ENCODE measurements around the gene DNAJC2. TPM values are rescaled to one million over a fixed set of nuclear protein-coding genes. Genes with fewer than 3 reads are reported as not detected.
A peak's percentile ranks its signal among the peaks of the same experiment; 100 is the strongest.

The DNAJC2 gene
- polyA plus RNA-seq, 4 donors, result 22.2 to 36.3 (median 31.2) TPM

GRCh38 chr7:103348452-103348851, 3.9 kb upstream of the DNAJC2 start:
- H3K27me3 ChIP-seq (ENCODE audit: control insufficient read depth in 3 of 3, insufficient read depth in 3 of 3, low read length in 3 of 3), result no peaks in the 10 kb centered on the region
- peaks cover 3 to 9% (median 4%) of the 10 kb centered on the region in 3 donors for H3K36me3 ChIP-seq (ENCODE audit: control insufficient read depth in 3 of 3, insufficient read depth in 2 of 3, low read depth in 1 of 3, low read length in 3 of 3)
- DNase-seq (no peak), FAIRE-seq (no peak)
- no peak overlapping the region for H3K27ac ChIP-seq (ENCODE audit: low read depth in 1 of 3, low read length in 2 of 3)
- peak overlapping the region; percentile 4 to 87 (median 80) for H3K4me3 ChIP-seq (ENCODE audit: low read depth in 1 of 3, low read length in 3 of 3)
- H3K4me1 ChIP-seq (ENCODE audit: control insufficient read depth in 3 of 3, insufficient read depth in 2 of 3, low read depth in 1 of 3, low read length in 2 of 3), result peaks cover 2 to 4% (median 2%) of the 10 kb centered on the region in 3 donors
- 5 to 10% (median 8%) methylated on average over 13 of the region's 13 CpGs for WGBS, 3 donors
- H3K9me3 ChIP-seq (ENCODE audit: control insufficient read depth in 2 of 2, insufficient read depth in 1 of 2, low read depth in 1 of 2, low read length in 1 of 2), result no peaks in the 10 kb centered on the region

DNA sequence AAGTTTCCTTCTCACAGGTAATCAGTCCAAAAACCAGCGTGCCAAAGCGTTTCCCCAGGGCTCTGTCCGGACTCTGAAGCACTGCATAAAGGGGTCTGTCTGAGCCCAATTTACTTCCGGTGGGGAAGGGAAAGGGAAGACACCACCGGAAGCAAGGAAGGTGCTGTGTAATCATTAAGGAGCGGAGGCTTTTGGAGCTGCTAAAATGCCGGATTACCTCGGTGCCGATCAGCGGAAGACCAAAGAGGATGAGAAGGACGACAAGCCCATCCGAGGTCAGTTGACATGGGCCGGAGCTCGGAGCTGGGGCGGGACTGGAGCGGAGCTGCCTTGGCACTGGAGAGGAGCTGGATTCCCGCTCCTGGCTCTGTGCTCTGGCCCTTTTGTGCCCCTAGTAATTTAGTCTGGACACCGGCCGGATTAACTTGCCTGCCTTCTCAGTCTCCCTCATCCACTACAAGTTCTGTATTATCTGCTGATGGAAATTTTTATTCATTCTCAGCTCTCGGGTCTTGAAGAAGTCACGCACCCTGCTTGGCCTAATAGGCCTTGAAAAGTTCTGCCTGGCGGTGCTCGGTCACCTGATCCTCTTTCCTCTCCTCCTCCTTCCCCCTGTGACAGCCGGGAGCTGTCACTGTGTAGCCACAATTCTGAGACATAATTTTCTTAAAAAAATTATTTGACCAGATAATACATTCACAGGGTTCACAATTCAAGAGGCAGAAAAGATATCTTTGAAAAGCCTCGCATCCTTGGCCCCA, 3.1 kb upstream of the DNAJC2 start, which contains the start of gene PSMC2:
Gene PSMC2, plus strand, starts transcription at position 137 of the 761 bp plus-strand sequence. Its CDS starts 69 bp downstream, at position 206.
- DNase-seq, result peak; percentile 84 to 96
- peak within 1 kb of the TSS; percentile 71 to 87 (median 87) for H3K27ac ChIP-seq (ENCODE audit: low read depth in 1 of 3, low read length in 2 of 3)
- peaks cover 2 to 5% (median 4%) of the 10 kb centered on the region in 3 donors for H3K4me1 ChIP-seq (ENCODE audit: control insufficient read depth in 3 of 3, insufficient read depth in 2 of 3, low read depth in 1 of 3, low read length in 2 of 3)
- H3K9me3 ChIP-seq (ENCODE audit: control insufficient read depth in 2 of 2, insufficient read depth in 1 of 2, low read depth in 1 of 2, low read length in 1 of 2), result no peaks in the 10 kb centered on the region
- H3K4me3 ChIP-seq (ENCODE audit: low read depth in 1 of 3, low read length in 3 of 3), result peak within 1 kb of the TSS; percentile 80 to 90 (median 87)
- FAIRE-seq, result no peak
- H3K27me3 ChIP-seq (ENCODE audit: control insufficient read depth in 3 of 3, insufficient read depth in 3 of 3, low read length in 3 of 3), result no peaks in the 10 kb centered on the region
- WGBS, 3 donors, result 0 to 1% (median 1%) methylated on average over 25 of the region's 25 CpGs
- peaks cover 3 to 4% (median 4%) of the 10 kb centered on the region in 3 donors for H3K36me3 ChIP-seq (ENCODE audit: control insufficient read depth in 3 of 3, insufficient read depth in 2 of 3, low read depth in 1 of 3, low read length in 3 of 3)

- 87 to 90% (median 90%) methylated on average over 5 of the region's 5 CpGs for WGBS, 3 donors
- FAIRE-seq (no peak), DNase-seq (no peak)
- H3K4me1 ChIP-seq (ENCODE audit: control insufficient read depth in 3 of 3, insufficient read depth in 2 of 3, low read depth in 1 of 3, low read length in 2 of 3), result peaks cover 2 to 5% (median 2%) of the 10 kb centered on the region in 3 donors
- H3K27me3 ChIP-seq (ENCODE audit: control insufficient read depth in 3 of 3, insufficient read depth in 3 of 3, low read length in 3 of 3), result no peaks in the 10 kb centered on the region
- no peaks in the 10 kb centered on the region for H3K9me3 ChIP-seq (ENCODE audit: control insufficient read depth in 2 of 2, insufficient read depth in 1 of 2, low read depth in 1 of 2, low read length in 1 of 2)
- peaks cover 0 to 1% (median under 1%) of the 10 kb centered on the region in 3 donors for H3K36me3 ChIP-seq (ENCODE audit: control insufficient read depth in 3 of 3, insufficient read depth in 2 of 3, low read depth in 1 of 3, low read length in 3 of 3)
- H3K4me3 ChIP-seq (ENCODE audit: low read depth in 1 of 3, low read length in 3 of 3), result no peak overlapping the region
- H3K27ac ChIP-seq (ENCODE audit: low read depth in 1 of 3, low read length in 2 of 3), result no peak overlapping the region
These were observed 1.8 kb upstream of the DNAJC2 start for GRCh38 chr7:103346396-103346795.

- Histone ChIP-seq H3K27me3 (ENCODE audit: control insufficient read depth in 3 of 3, insufficient read depth in 3 of 3, low read length in 3 of 3) (no peaks in the 10 kb centered on the region), H3K27ac (ENCODE audit: low read depth in 1 of 3, low read length in 2 of 3) (peak overlapping the region; percentile 91 to 92 (median 91)), H3K4me1 (ENCODE audit: control insufficient read depth in 3 of 3, insufficient read depth in 2 of 3, low read depth in 1 of 3, low read length in 2 of 3) (peaks cover 2 to 5% (median 5%) of the 10 kb centered on the region in 3 donors), H3K36me3 (ENCODE audit: control insufficient read depth in 3 of 3, insufficient read depth in 2 of 3, low read depth in 1 of 3, low read length in 3 of 3) (peaks cover 0 to 9% (median 0%) of the 10 kb centered on the region in 3 donors), H3K4me3 (ENCODE audit: low read depth in 1 of 3, low read length in 3 of 3) (peak overlapping the region; percentile 79 to 100 (median 93)), H3K9me3 (ENCODE audit: control insufficient read depth in 2 of 2, insufficient read depth in 1 of 2, low read depth in 1 of 2, low read length in 1 of 2) (no peaks in the 10 kb centered on the region)
- DNase-seq, result peak; percentile 65 to 84
- FAIRE-seq, result no peak
- WGBS, 3 donors, result 0 to 1% (median 0%) methylated on average over 26 of the region's 26 CpGs
These were observed 662 bp downstream of the DNAJC2 start for GRCh38 chr7:103343758-103344452.

DNA sequence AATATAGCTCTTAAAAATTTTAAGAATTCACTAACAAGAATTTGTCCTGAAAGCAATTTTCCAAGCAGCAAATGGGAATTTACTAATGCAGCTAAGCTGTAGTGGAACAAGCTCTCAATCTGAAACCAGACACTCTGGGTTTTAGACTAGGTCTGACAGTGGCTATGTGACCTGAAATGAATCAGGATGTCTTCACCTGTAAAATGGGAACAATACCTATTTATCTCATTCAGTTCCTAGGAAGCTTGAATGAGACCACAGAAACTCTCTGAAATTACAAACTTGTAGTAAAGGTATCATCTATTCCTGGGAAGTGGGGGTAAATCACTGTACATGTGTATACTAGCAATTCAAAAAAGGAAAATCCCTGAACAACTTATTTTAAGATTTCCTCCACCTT, 1.2 kb downstream of the DNAJC2 start:
- no peaks in the 10 kb centered on the region for H3K27me3 ChIP-seq (ENCODE audit: control insufficient read depth in 3 of 3, insufficient read depth in 3 of 3, low read length in 3 of 3)
- no peak for FAIRE-seq
- H3K4me3 ChIP-seq (ENCODE audit: low read depth in 1 of 3, low read length in 3 of 3), result peak overlapping the region in 2 of 3 donors; percentile 93 to 100
- DNase-seq, result no peak
- no peaks in the 10 kb centered on the region for H3K9me3 ChIP-seq (ENCODE audit: control insufficient read depth in 2 of 2, insufficient read depth in 1 of 2, low read depth in 1 of 2, low read length in 1 of 2)
- peak overlapping the region in 1 of 3 donors; percentile 92 for H3K27ac ChIP-seq (ENCODE audit: low read depth in 1 of 3, low read length in 2 of 3)
- peaks cover 0 to 9% (median 0%) of the 10 kb centered on the region in 3 donors for H3K36me3 ChIP-seq (ENCODE audit: control insufficient read depth in 3 of 3, insufficient read depth in 2 of 3, low read depth in 1 of 3, low read length in 3 of 3)
- peaks cover 2 to 5% (median 3%) of the 10 kb centered on the region in 3 donors for H3K4me1 ChIP-seq (ENCODE audit: control insufficient read depth in 3 of 3, insufficient read depth in 2 of 3, low read depth in 1 of 3, low read length in 2 of 3)

DNA sequence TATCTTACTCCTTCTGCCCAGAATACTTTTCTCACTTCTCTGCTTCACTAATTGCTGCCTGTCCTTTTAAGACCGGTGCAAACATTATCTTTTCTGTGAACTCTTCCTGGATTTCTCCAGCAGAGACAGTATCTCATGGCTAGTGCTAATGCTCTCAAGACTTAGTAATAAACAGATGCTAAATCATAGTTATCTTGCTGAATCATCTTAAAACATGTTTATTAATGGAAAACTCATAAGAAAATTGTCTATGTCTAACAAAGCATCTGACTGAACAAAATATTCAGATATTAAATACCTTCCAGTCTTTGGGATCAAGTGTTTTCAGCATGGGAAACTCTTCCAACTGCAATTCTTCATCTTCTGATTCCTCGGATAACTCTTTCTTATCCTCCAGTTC, 3.1 kb downstream of the DNAJC2 start:
- Histone ChIP-seq H3K36me3 (ENCODE audit: control insufficient read depth in 3 of 3, insufficient read depth in 2 of 3, low read depth in 1 of 3, low read length in 3 of 3) (peaks cover 5 to 13% (median 7%) of the 10 kb centered on the region in 3 donors), H3K4me1 (ENCODE audit: control insufficient read depth in 3 of 3, insufficient read depth in 2 of 3, low read depth in 1 of 3, low read length in 2 of 3) (peaks cover 0 to 5% (median 3%) of the 10 kb centered on the region in 3 donors), H3K4me3 (ENCODE audit: low read depth in 1 of 3, low read length in 3 of 3) (no peak overlapping the region), H3K27me3 (ENCODE audit: control insufficient read depth in 3 of 3, insufficient read depth in 3 of 3, low read length in 3 of 3) (no peaks in the 10 kb centered on the region), H3K27ac (ENCODE audit: low read depth in 1 of 3, low read length in 2 of 3) (no peak overlapping the region), H3K9me3 (ENCODE audit: control insufficient read depth in 2 of 2, insufficient read depth in 1 of 2, low read depth in 1 of 2, low read length in 1 of 2) (no peaks in the 10 kb centered on the region)
- DNase-seq (no peak), FAIRE-seq (no peak)
- WGBS, 3 donors, result 72 to 85% (median 83%) methylated on average over 2 of the region's 2 CpGs

GRCh38 chr7:103338864-103339263, 5.7 kb downstream of the DNAJC2 start:
- WGBS, 3 donors, result 97 to 100% (median 97%) methylated on average over 2 of the region's 2 CpGs
- no peak overlapping the region for H3K27ac ChIP-seq (ENCODE audit: low read depth in 1 of 3, low read length in 2 of 3)
- FAIRE-seq (no peak), DNase-seq (no peak)
- no peaks in the 10 kb centered on the region for H3K27me3 ChIP-seq (ENCODE audit: control insufficient read depth in 3 of 3, insufficient read depth in 3 of 3, low read length in 3 of 3)
- H3K36me3 ChIP-seq (ENCODE audit: control insufficient read depth in 3 of 3, insufficient read depth in 2 of 3, low read depth in 1 of 3, low read length in 3 of 3), result peaks cover 8 to 33% (median 12%) of the 10 kb centered on the region in 3 donors
- H3K4me1 ChIP-seq (ENCODE audit: control insufficient read depth in 3 of 3, insufficient read depth in 2 of 3, low read depth in 1 of 3, low read length in 2 of 3), result peaks cover 0 to 5% (median 3%) of the 10 kb centered on the region in 3 donors
- H3K9me3 ChIP-seq (ENCODE audit: control insufficient read depth in 2 of 2, insufficient read depth in 1 of 2, low read depth in 1 of 2, low read length in 1 of 2), result no peaks in the 10 kb centered on the region
- H3K4me3 ChIP-seq (ENCODE audit: low read depth in 1 of 3, low read length in 3 of 3), result no peak overlapping the region

- peaks cover 0 to 3% (median 0%) of the 10 kb centered on the region in 3 donors for H3K4me1 ChIP-seq (ENCODE audit: control insufficient read depth in 3 of 3, insufficient read depth in 2 of 3, low read depth in 1 of 3, low read length in 2 of 3)
- H3K27ac ChIP-seq (ENCODE audit: low read depth in 1 of 3, low read length in 2 of 3), result no peak overlapping the region
- FAIRE-seq (no peak), DNase-seq (no peak)
- no peaks in the 10 kb centered on the region for H3K27me3 ChIP-seq (ENCODE audit: control insufficient read depth in 3 of 3, insufficient read depth in 3 of 3, low read length in 3 of 3)
- no peaks in the 10 kb centered on the region for H3K9me3 ChIP-seq (ENCODE audit: control insufficient read depth in 2 of 2, insufficient read depth in 1 of 2, low read depth in 1 of 2, low read length in 1 of 2)
- H3K4me3 ChIP-seq (ENCODE audit: low read depth in 1 of 3, low read length in 3 of 3), result no peak overlapping the region
- 92% methylated on average over 2 of the region's 2 CpGs for WGBS, 3 donors
- H3K36me3 ChIP-seq (ENCODE audit: control insufficient read depth in 3 of 3, insufficient read depth in 2 of 3, low read depth in 1 of 3, low read length in 3 of 3), result peaks cover 8 to 39% (median 12%) of the 10 kb centered on the region in 3 donors
These were observed 7.8 kb downstream of the DNAJC2 start for GRCh38 chr7:103336761-103337160.
